Measurements from ENCODE around the gene HMCN1.
"Not testable (repeated sequence)": the region's sequence is repeated elsewhere in the genome, so short reads cannot be mapped to it uniquely, and the experiment has no call there.

HMCN1 gene

GRCh38 chr1:186099336-186100104 lies 365.3 kb downstream of the HMCN1 start:
- no peak for DNase-seq

GRCh38 chr1:186102107-186102506 lies 367.9 kb downstream of the HMCN1 start:
- no peak for DNase-seq

GRCh38 chr1:186102547-186103148 lies 368.5 kb downstream of the HMCN1 start:
- DNase-seq, result no peak

- DNase-seq, result no peak
Measured at GRCh38 chr1:186104459-186104858, 370.3 kb downstream of the HMCN1 start.

- DNase-seq, result no peak
Measured at GRCh38 chr1:186112280-186112679, 378.1 kb downstream of the HMCN1 start.

GRCh38 chr1:186113461-186113860 lies 379.3 kb downstream of the HMCN1 start:
- DNase-seq, result no peak

GRCh38 chr1:186118724-186119123 lies 384.5 kb downstream of the HMCN1 start:
- no peak for DNase-seq

GRCh38 chr1:186122837-186123236 lies 388.6 kb downstream of the HMCN1 start:
- DNase-seq, result no peak

- DNase-seq, result no peak
Measured at GRCh38 chr1:186125035-186125434, 390.8 kb downstream of the HMCN1 start.

- DNase-seq, result no peak
Measured at GRCh38 chr1:186125511-186125910, 391.3 kb downstream of the HMCN1 start.

- no peak for DNase-seq
Measured at GRCh38 chr1:186129758-186130157, 395.6 kb downstream of the HMCN1 start.

GRCh38 chr1:186139115-186139514 lies 404.9 kb downstream of the HMCN1 start:
- no peak for DNase-seq

GRCh38 chr1:186139701-186140100 lies 405.5 kb downstream of the HMCN1 start:
- DNase-seq, result no peak

GRCh38 chr1:186142159-186142558 lies 408.0 kb downstream of the HMCN1 start:
- DNase-seq, result no peak

- DNase-seq, result no peak
Measured at GRCh38 chr1:186142916-186143315, 408.7 kb downstream of the HMCN1 start.

- DNase-seq, result no peak
Measured at GRCh38 chr1:186143481-186143880, 409.3 kb downstream of the HMCN1 start.

GRCh38 chr1:186144505-186144904 lies 410.3 kb downstream of the HMCN1 start:
- DNase-seq, result no peak

GRCh38 chr1:186146974-186147373 lies 412.8 kb downstream of the HMCN1 start:
- DNase-seq, result no peak

GRCh38 chr1:186149591-186149990 lies 415.4 kb downstream of the HMCN1 start:
- no peak for DNase-seq

GRCh38 chr1:186152227-186152619 lies 418.0 kb downstream of the HMCN1 start:
- no peak for DNase-seq

GRCh38 chr1:186152620-186153239 lies 418.5 kb downstream of the HMCN1 start:
- no peak for DNase-seq

GRCh38 chr1:186154651-186155050 lies 420.5 kb downstream of the HMCN1 start:
- DNase-seq, result no peak

GRCh38 chr1:186155594-186155993 lies 421.4 kb downstream of the HMCN1 start:
- DNase-seq, result peak; percentile 8 to 47

GRCh38 chr1:186162895-186163294 lies 428.7 kb downstream of the HMCN1 start:
- not testable (repeated sequence) for DNase-seq
